OCI-LY1 (cell line): ENCODE data around the gene SLC19A2.

Source experiments
- H2AFZ ChIP-seq: fragments of 200-600 bp; sonication (generic), shearing (Covaris generic); 2 replicates; pipeline ENCODE4 v1.6.0; 2014; ENCODE audit warnings: antibody characterized with exemption, mild to moderate bottlenecking, low read length
- H3F3A ChIP-seq: fragments of 200-600 bp; sonication (generic), shearing (Covaris generic); 2 replicates; pipeline ENCODE4 v1.6.0; 2014; ENCODE audit warnings: mild to moderate bottlenecking, antibody characterized with exemption, low read length, moderate library complexity; ENCODE audit not compliant: insufficient read depth
- H3K27ac ChIP-seq: fragments of 200-600 bp; sonication (generic); 2 replicates; pipeline ENCODE4 v1.5.1; 2014; ENCODE audit warnings: low read length, mixed run types, mild to moderate bottlenecking, low read depth; ENCODE audit not compliant: poor library complexity, severe bottlenecking
- H3K27me3 ChIP-seq: fragments of 200-600 bp; sonication (generic); 2 replicates; pipeline ENCODE4 v1.6.0; 2014; ENCODE audit warnings: antibody characterized with exemption, mild to moderate bottlenecking, low read length, moderate library complexity; ENCODE audit not compliant: insufficient read depth
- H3K36me3 ChIP-seq: fragments of 200-600 bp; sonication (generic); 2 replicates; pipeline ENCODE4 v1.6.1; 2014; ENCODE audit warnings: mild to moderate bottlenecking, antibody characterized with exemption, low read length, moderate library complexity, mixed read lengths; ENCODE audit not compliant: insufficient read depth
- H3K4me1 ChIP-seq: fragments of 200-600 bp; sonication (generic); 2 replicates; pipeline ENCODE4 v1.5.1; 2014; ENCODE audit warnings: mild to moderate bottlenecking, low read length, moderate library complexity; ENCODE audit not compliant: insufficient read depth, severe bottlenecking
- H3K4me2 ChIP-seq: fragments of 200-600 bp; sonication (generic), shearing (Covaris generic); 2 replicates; pipeline ENCODE4 v1.6.1; 2014; ENCODE audit warnings: low read length
- H3K4me3 ChIP-seq: fragments of 200-600 bp; sonication (generic); 2 replicates; pipeline ENCODE4 v1.5.1; 2014; ENCODE audit warnings: low read length, low read depth, mild to moderate bottlenecking, mixed read lengths; ENCODE audit not compliant: poor library complexity, severe bottlenecking
- H3K79me2 ChIP-seq: fragments of 200-600 bp; shearing (Covaris generic); 2 replicates; pipeline ENCODE4 v1.6.1; 2016; ENCODE audit warnings: mixed run types, low read length, mixed read lengths; ENCODE audit not compliant: insufficient read depth
- H3K9ac ChIP-seq: fragments of 200-600 bp; sonication (generic), shearing (Covaris generic); 2 replicates; pipeline ENCODE4 v1.6.1; 2014; ENCODE audit warnings: mild to moderate bottlenecking, low read length, mixed read lengths
- H3K9me2 ChIP-seq: fragments of 200-600 bp; sonication (generic), shearing (Covaris generic); 2 replicates; pipeline ENCODE4 v1.6.1; 2014; ENCODE audit warnings: low read depth, mild to moderate bottlenecking, low read length, mixed read lengths
- H3K9me3 ChIP-seq: fragments of 200-600 bp; shearing (Covaris generic); 2 replicates; pipeline ENCODE4 v1.6.1; 2014; ENCODE audit warnings: low read length, mixed read lengths
- H4K20me1 ChIP-seq: fragments of 200-600 bp; sonication (generic), shearing (Covaris generic); 2 replicates; pipeline ENCODE4 v1.6.0; 2016; ENCODE audit warnings: mild to moderate bottlenecking, low read length; ENCODE audit not compliant: insufficient read depth
- CTCF ChIP-seq: fragments of 200-600 bp; sonication (generic), shearing (Covaris generic); IDR thresholded peaks from 2 replicates; pipeline ENCODE4 v1.5.1; 2017; ENCODE audit warnings: mild to moderate bottlenecking, antibody characterized with exemption, low read length, moderate library complexity, mixed read lengths
- EZH2 ChIP-seq: fragments of 200-600 bp; sonication (generic), shearing (Covaris generic); IDR thresholded peaks from 2 replicates; pipeline ENCODE4 v1.8.0; 2017; ENCODE audit warnings: borderline replicate concordance, mixed run types, mild to moderate bottlenecking, antibody characterized with exemption, low read length, moderate library complexity, mixed read lengths

The SLC19A2 gene

GRCh38 chr1:169527451-169528214 lies 41.9 kb upstream of the SLC19A2 start:
- Histone ChIP-seq H3K9me2 (no peaks in the 10 kb centered on the region), H3K79me2 (no peaks in the 10 kb centered on the region), H4K20me1 (no peaks in the 10 kb centered on the region), H3F3A (no peaks in the 10 kb centered on the region), H3K36me3 (no peaks in the 10 kb centered on the region), H3K4me3 (no peak overlapping the region), H3K4me2 (no peak overlapping the region), H3K4me1 (no peaks in the 10 kb centered on the region), H2AFZ (no peak overlapping the region), H3K27me3 (no peaks in the 10 kb centered on the region), H3K27ac (no peak overlapping the region), H3K9me3 (no peaks in the 10 kb centered on the region), H3K9ac (no peak overlapping the region)
- TF ChIP-seq CTCF (no peak), EZH2 (no peak)

GRCh38 chr1:169527001-169527400 lies 41.3 kb upstream of the SLC19A2 start:
- no peaks in the 10 kb centered on the region for H3K4me1 ChIP-seq
- no peaks in the 10 kb centered on the region for H3K79me2 ChIP-seq
- H3F3A ChIP-seq: no peaks in the 10 kb centered on the region
- no peaks in the 10 kb centered on the region for H3K9me2 ChIP-seq
- TF ChIP-seq EZH2 (no peak), CTCF (no peak)
- no peaks in the 10 kb centered on the region for H3K9me3 ChIP-seq
- no peak overlapping the region for H2AFZ ChIP-seq
- H3K36me3 ChIP-seq: no peaks in the 10 kb centered on the region
- no peak overlapping the region for H3K4me2 ChIP-seq
- H3K27ac ChIP-seq: no peak overlapping the region
- no peaks in the 10 kb centered on the region for H3K27me3 ChIP-seq
- no peak overlapping the region for H3K9ac ChIP-seq
- no peaks in the 10 kb centered on the region for H4K20me1 ChIP-seq
- no peak overlapping the region for H3K4me3 ChIP-seq

GRCh38 chr1:169526120-169526832 lies 40.5 kb upstream of the SLC19A2 start:
- Histone ChIP-seq H3K4me3 (no peak overlapping the region), H3K79me2 (no peaks in the 10 kb centered on the region), H3K27me3 (no peaks in the 10 kb centered on the region), H3K9ac (no peak overlapping the region), H4K20me1 (no peaks in the 10 kb centered on the region), H3K4me2 (no peak overlapping the region), H3F3A (no peaks in the 10 kb centered on the region), H3K9me3 (no peaks in the 10 kb centered on the region), H3K4me1 (no peaks in the 10 kb centered on the region), H3K36me3 (no peaks in the 10 kb centered on the region), H3K9me2 (no peaks in the 10 kb centered on the region), H3K27ac (no peak overlapping the region), H2AFZ (no peak overlapping the region)
- TF ChIP-seq CTCF (no peak), EZH2 (no peak)
